ENCODE measurements around the gene TMPRSS6. TPM values are rescaled to one million over a fixed set of nuclear protein-coding genes. Genes with fewer than 3 reads are reported as not detected.

Gene TMPRSS6
- total and polyA plus RNA-seq, 2 of the 8 experiments (the other 6 are each of a cell fraction or from before 2014, with no cell fraction given) = 0.02 TPM; not detected in 1

DNA sequence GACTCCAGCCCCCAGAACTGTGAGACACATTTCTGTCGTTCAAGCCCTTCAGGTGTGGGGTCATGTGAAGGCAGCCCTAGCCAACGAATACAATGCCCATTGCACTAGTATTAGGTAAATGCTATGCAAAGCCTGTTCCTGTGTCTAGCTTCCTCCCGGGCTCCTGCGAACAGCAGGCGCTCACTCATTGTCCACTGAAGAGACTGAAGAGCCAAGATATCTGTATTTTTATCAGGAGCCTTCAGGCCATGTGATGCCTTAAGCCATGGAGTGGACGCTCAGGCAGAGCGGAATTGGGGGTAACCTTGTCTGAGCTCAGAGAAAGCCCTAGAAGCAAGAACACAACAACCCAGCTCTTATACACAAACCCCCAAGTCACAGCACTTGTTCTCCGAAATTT, 4.2 kb upstream of the TMPRSS6 start (continued):
- TF ChIP-seq SIRT6 (IDR thresholded peaks at IDR 0.05; ENCODE audit: low read length) (no peak), SUZ12 (IDR thresholded peaks at IDR 0.05; ENCODE audit: low read length) (no peak), TCF12 (IDR thresholded peaks at IDR 0.05; ENCODE audit: low read depth, low read length) (no peak), JUN (IDR thresholded peaks at IDR 0.05; ENCODE audit: low read depth, low read length) (no peak), CBX5 (IDR thresholded peaks at IDR 0.05; ENCODE audit: low read depth, low read length) (no peak), TBP (IDR thresholded peaks at IDR 0.05; ENCODE audit: low read depth, low read length) (no peak)
